Daoy (cell line): ENCODE results near the gene MYO5B. TPM values are rescaled to one million over a fixed set of nuclear protein-coding genes. Genes with fewer than 3 reads are reported as not detected.
"Not testable (repeated sequence)": the region's sequence is repeated elsewhere in the genome, so short reads cannot be mapped to it uniquely, and the experiment has no call there.

Experiments
- DNase-seq: peaks from one replicate; pipeline ENCODE4 v3.0.0-alpha.2; 2015; ENCODE audit warnings: low read depth
- total RNA-seq: library from RNA; depleted of rRNA; stranded (reverse); fragments of >200 nt; shearing (Covaris generic); gene quantifications from 2 replicates; pipeline ENCODE4 v1.2.3, GENCODE V29; 2014; rRNA removed

The MYO5B gene
- total RNA-seq, 1 experiment from 2014 or later = 3.1 TPM

- DNase-seq = not testable (repeated sequence)
Observed at GRCh38 chr18:49799806-49800205, 395.1 kb downstream of the MYO5B start.

- DNase-seq = no peak
Observed at GRCh38 chr18:49798001-49798400, 396.9 kb downstream of the MYO5B start.

- DNase-seq = no peak
Observed at GRCh38 chr18:49795612-49796552, 399.1 kb downstream of the MYO5B start.

- DNase-seq = no peak
Observed at GRCh38 chr18:49794743-49795142, 400.2 kb downstream of the MYO5B start.

GRCh38 chr18:49789560-49790134 lies 405.3 kb downstream of the MYO5B start:
- DNase-seq = not testable (repeated sequence)

GRCh38 chr18:49788327-49788898 lies 406.5 kb downstream of the MYO5B start:
- no peak for DNase-seq

GRCh38 chr18:49786019-49786720 lies 408.8 kb downstream of the MYO5B start:
- DNase-seq = no peak

GRCh38 chr18:49784427-49785185 lies 410.3 kb downstream of the MYO5B start:
- no peak for DNase-seq

GRCh38 chr18:49783631-49784030 lies 411.3 kb downstream of the MYO5B start:
- DNase-seq = not testable (repeated sequence)

GRCh38 chr18:49778826-49779465 lies 416.0 kb downstream of the MYO5B start:
- DNase-seq = peak; percentile 55

Other genes starting within 250 kb of the MYO5B start
- gene CFAP53, start 71.3 kb upstream of the MYO5B start, total RNA-seq = 0.06 and 4.3 TPM in 2 replicates
- gene MBD1, start 86.4 kb upstream of the MYO5B start, total RNA-seq = 41.0 and 50.5 TPM in 2 replicates
- gene CXXC1, start 92.5 kb upstream of the MYO5B start, total RNA-seq = 35.6 and 36.1 TPM in 2 replicates
- gene SKA1, start 179.9 kb upstream of the MYO5B start, total RNA-seq = 48.2 and 62.6 TPM in 2 replicates